HG02852 (cell line): ENCODE results near the gene ARHGAP42.
"Not testable (repeated sequence)": the region's sequence is repeated elsewhere in the genome, so short reads cannot be mapped to it uniquely, and the experiment has no call there.

Experiments
- ATAC-seq: cut with Tn5 transposase; IDR thresholded peaks from one replicate; pipeline ENCODE4 v1.9.1; 2021; ENCODE audit warnings: mild to moderate bottlenecking, moderate library complexity; ENCODE audit not compliant: unreplicated experiment

ARHGAP42 gene

DNA sequence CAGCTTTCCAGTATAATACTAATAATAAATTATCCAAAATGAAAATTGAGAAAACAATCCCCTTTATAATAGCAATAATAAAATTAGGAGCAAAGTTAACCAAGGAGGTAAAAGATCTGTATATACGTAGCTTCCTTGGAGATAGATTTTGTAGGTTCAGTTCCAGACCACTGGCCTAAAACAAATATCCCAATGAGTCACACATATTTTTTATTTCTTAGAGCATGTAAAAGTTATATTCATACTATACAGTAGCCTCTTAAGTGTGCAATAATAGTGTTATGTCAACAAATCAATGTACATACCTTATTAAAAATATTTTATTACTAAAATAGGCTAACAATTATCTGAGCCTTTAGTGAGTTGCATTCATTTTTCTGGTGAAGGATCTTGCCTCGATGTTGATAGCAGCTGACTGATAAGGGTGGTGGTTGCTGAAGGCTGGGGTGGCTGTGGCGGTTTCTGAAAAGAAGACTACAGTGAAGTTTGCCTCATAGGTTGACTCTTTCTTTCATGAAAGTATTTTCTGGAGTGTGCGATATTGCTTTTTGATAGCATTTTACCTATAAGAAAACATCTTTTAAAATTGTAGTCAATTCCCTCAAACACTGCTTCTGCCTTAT is 178.5 kb downstream of the ARHGAP42 start:
- no peak for ATAC-seq

DNA sequence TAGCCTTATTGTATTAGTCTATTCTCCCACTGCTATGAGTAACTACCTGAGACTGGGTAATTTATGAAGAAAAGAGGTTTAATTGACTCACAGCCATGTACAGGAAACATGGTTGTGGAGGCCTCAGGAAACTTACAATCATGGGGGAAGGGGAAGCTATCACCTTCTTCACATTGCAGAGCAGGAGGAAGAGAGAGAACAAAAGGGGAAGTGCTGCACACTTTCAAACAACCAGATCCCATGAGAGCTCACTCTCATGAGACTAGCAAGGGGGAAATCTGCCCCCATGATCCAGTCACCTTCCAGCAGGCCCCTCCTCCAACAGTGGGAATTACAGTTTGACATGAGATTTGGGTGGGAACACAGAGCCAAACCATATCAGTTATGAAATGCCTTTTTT is 179.4 kb downstream of the ARHGAP42 start:
- peak; percentile 39 for ATAC-seq

DNA sequence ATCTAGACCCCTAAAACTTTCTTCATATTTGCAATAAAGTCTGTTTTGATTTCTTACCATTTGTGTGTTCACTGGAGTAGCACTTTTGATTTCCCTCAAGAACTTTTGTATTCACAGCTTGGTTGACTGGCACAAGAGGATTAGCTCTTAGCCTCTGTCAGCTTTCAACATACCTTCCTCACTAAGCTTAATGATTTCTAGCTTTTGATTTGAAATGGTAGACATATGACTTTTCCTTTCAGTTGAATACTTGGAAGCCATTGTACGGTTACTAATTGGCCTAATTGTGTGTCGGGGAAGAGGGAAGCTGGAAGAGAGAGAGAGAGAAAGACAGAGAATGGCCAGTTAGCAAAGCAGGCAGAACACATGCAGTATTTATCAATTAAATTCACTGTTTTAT is 180.5 kb downstream of the ARHGAP42 start:
- ATAC-seq = no peak

DNA sequence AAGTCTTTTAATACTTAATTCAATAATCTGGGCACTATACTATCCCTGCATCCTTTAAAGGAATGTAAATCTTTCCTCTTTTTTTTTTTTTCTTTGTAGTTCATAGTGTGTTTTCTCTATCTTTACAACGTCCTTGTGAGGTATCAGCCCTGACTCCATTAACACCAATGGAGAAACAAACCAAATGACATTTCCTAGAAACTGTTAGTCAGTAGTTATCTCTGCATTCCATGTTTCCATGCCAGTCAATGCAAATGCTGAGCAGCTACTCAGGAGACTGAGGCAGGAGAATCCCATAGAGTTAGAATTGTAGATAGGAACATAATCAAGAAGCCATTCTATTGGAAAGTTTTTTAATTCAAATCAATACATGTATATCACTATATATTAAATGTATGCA is 182.2 kb downstream of the ARHGAP42 start:
- no peak for ATAC-seq

DNA sequence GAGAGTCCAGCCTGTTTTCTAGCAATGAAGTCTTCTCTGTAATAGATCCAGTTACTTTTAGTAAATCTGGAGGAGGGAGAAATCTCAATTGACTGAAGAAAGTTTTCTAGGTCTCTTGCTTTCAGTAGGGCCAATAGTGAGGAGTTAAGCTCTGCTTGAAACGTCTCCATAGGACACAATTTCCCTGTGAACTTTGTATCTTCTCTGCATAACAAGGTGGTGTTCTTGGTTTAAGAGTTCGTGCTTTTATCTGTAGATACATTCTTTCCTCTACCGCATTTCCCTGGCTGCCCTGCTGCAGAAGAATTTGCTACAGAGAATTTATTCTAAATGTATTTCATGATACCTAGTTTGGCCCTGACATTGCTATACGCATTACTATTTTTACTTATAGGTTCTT is 183.1 kb downstream of the ARHGAP42 start:
- no peak for ATAC-seq

DNA sequence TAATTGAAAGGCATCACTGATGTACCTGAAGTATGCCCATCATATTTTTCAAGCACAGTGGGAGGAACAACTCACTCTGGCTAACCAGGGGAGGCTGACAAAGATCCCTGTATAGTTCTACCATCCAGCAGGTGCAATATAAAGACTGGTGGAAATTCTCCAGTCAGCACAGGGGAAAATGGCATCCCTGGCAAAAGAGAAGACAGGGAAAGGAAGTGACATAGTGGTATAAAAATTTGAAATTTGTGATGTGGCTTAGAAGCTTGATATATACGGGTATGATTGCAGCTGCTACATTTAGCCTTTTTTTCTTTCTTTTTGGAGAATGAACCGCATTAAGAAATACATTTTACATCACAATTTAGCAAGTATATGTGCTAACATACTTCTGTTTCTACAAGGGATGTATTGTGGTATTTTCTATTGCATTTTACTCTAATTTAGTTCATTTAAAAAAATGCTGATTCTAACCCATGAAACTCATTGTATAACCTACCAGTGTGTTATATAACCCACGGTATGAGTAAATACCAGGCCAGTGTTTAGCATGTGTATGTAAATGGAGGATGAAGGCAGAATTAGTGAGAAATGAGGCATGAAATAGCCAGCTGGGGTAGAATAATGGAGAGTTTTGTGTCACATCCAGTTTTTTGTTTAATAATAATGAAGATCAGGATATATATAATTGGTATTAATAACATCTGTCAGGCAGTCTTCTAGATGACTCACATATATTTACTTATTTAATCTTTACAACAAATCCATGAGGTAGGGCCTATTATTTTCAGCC is 186.1 kb downstream of the ARHGAP42 start:
- no peak for ATAC-seq

DNA sequence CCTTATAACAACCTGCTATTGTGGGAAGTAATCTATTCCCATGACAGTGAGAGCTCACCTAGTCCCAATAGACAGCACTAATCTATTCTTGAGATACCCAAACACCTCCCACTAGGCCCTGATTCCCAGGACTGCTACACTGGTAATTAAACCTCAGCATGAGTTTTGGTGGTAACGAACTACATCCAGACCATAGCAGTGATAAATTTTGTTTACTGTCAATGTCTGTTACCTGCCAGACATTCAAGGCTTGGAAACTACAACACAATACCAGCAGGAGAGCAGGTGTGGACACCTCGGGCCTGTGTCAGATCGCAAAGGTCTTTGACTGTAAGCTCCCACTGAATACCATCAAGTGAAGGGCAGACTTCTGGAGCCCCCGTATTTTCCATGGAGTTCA is 187.1 kb downstream of the ARHGAP42 start:
- ATAC-seq = no peak

DNA sequence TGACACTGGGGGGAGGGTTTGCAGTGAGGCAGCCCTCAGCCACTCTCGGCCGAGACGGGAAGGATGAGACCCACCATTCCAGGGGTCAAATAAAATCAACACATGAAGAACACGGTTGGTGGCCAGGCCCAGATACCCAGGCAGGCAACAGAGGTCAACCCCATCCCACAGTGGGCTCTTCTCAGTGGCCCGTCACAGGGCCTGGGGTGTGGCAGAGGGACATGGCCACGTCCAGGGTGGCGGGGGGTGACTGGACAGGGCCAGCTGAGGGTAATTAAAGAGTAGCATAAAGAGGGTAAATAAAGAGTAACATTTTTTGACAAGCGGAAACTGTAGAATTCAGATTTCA is 188.4 kb downstream of the ARHGAP42 start:
- ATAC-seq = no peak

DNA sequence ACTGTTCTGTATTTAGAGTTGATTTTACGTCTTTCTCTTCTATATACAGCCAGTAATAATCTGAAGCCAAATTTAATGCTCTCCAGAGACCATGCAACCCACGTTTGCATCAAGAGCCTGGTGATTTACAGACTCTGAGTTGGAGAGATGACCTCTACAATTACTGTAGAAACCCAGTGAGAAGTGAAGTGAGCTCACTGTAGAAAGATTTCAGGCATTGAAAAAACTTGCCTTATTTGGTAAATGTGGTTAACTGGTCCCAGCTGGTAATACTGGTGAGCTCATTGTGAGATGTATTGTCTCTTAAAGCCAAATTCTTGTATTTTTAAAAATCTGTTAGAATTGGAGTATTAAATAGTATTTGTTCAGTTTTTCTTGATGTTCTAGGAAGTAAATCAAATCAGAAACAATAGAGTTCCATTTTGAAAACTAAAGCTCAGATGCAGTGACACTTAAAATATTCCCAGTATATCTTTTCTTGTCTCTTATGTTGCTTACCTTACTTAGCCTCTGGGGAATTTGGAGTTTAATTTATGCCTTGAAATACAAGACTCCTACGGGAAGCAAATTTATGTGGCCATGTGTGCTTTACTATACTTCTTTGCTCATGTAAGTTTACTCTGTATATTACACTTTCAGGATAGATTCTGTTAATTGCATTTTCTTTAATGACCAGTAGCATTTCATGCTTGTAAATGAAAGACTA is 189.9 kb downstream of the ARHGAP42 start:
- ATAC-seq = peak; percentile 91

DNA sequence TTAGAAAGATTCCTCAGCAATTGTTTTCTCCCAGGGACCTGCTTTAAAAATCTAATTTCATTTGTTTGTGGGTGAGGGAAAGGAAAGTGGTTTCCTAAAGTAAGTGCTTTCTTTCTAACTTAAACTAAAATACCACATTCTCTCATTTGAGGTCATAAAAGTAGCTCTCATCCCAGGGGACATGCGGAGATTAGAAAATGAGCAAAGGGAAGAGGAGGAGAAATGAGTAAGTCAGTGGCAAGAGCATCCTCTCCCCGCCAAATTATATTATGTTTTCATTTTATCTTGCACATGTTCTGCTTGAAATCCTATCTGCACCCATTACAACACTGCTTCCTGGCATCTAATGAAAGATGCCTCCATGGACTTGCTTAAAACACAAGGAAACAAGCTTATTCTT is 191.4 kb downstream of the ARHGAP42 start:
- no peak for ATAC-seq

DNA sequence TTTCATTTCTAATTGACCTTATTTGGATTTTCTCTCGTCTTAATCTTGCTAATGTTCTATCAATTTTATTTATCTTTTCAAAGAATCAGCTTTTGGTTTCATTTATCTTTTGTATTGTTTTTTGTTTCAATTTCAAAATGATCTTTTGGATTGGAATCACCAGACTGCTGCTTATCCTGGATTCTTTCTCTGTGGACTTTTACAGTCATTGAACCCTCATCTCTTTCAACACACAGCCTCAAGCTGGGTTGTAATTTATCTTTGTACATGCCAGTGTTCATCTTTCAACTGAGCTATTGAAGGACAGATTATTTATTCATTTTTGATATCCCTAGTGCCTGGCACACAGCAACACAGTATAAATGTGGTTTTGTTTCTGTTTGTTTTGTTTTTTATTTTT is 195.9 kb downstream of the ARHGAP42 start:
- no peak for ATAC-seq

DNA sequence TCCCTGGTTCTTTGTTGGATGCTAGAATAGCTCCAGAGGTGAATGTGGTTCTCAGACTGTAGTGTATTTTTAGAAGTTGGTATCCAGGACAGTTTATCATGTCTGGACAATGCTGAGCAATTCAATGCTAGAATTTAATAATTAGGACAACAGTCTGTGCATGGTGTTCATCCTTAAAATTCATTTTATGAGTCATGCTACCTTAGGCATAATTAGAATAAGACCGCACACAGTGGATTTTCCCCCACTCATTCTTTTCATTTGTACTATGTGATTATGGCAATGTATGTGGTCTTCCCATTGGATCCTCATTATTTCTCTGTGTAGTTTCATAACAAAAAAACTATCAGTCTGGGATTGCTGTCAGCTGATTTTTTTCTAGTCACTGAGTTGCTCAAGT is 196.7 kb downstream of the ARHGAP42 start:
- no peak for ATAC-seq

DNA sequence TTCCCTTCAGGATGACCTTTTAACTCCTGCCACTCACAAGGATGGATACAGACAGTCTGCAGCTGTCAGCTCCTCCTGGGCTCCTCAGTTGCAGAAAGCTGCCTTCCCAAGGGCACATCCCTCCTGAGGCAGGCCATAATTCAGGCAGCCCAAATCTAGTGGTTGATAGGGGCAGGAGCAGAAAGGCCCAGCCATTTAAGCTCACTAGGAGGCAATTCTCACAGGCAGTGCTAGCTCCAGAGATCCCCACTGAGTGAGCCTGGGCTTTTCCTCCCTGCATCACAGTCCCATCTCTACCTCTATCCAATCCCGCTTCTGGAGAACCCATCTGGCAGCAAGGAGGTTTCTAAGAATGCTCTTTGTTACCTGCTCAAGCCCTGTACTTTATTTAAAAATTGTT is 200.6 kb downstream of the ARHGAP42 start:
- no peak for ATAC-seq

DNA sequence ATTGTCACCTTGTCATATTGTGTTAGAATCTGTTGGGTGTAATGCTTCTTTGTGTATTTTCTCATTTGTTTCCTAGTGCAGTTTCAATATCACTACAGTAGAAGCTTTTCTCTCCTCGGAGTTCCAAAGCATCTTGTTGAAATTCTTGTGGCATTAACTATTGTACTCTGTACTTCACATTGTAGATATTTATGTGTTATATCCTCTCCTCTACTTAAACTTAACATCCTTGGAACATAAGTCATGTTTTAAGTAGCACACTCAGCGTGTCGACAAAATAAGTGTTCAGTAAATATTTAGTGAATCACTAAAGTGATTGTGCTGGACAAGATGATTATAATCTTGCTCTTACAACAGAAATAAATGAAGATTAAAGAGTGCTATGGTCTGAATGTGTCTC is 201.7 kb downstream of the ARHGAP42 start:
- ATAC-seq = no peak

DNA sequence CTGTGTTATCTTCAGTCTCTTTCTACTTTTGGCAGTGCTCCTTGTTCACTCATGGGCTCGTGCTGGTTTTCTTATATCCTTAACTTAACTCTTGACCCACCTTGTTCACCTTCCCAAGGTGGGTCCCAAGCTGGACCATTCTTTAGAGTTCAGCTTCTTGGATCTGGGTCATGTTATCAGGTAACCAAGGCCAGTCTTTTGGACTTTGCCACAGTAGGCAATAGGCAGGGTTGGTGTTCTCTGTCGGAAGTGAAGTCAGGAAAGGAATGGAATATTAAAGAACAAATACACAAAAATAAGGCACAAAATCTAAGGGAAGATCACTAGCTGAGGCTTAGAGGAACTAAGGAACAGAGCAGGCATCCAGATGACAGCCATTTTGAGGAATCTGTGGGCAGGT is 202.7 kb downstream of the ARHGAP42 start:
- ATAC-seq = no peak

DNA sequence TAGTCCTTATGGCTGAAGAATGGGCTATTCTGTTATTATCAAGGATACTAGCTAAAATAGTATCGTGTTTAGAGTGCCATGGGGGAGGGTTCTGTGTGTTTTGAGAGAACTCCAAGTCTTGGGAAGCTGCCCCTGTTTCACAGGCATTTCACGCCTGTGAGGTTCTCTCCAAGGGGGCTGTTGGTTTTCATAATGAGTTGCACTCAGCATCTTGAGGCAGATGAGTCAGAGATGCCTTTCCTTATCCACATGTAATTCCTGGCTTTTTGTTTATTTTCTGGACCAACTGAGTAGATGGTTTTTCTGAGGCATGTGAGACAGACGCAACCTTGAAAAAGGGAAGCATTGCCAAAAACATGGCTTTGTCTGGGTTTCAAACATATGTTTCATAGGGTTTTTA is 203.7 kb downstream of the ARHGAP42 start:
- no peak for ATAC-seq

DNA sequence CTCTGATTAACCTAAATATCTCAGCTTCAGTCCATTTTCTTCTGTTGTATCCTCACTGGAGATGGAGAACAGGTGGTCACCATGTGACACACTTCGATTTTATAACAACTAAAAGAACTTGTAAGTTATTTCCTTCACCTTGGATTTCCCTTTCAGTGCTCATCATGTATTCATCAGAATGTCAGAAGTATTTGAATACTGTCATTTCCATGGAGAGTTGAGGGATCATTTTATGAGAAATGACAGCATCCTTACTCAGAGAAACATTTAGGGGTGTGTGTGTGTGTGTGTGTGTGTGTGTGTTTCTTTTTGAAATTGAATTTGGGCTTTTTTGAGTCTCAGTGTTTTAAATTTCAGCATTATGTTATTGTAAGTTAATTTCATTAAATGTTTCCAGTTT is 205.8 kb downstream of the ARHGAP42 start:
- ATAC-seq = no peak

DNA sequence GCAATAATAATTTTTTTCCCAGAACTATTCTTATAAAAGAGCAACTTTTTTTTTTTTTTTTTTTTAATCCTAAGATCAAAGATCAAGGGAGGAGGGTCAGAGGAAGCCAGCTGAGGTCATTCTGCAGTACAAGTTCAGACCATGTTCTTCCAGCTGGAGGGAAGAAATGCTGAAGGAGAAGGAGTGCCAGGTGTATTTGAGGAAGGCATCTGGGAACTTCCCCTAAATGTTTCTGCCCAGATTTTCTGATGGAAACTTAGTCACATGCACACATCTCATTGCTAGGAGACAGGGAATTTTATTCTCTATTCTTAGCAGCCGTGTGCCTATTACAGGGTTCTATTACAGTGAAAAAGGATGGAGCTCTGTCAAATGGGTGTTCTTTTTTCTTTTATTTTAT is 208.4 kb downstream of the ARHGAP42 start:
- ATAC-seq = no peak

DNA sequence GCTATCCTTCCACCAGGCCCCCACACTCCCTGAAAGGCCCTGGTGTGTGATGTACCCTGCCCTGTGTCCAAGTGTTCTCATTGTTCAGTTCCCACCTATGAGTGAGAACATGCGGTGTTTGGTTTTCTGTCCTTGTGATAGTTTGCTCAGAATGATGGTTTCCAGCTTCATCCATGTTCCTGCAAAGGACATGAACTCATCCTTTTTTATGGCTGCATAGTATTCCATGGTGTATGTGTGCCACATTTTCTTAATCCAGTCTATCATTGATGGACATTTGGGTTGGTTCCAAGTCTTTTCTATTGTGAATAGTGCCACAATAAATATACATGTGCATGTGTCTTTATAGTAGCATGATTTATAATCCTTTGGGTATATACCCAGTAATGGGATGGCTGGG is 208.9 kb downstream of the ARHGAP42 start:
- ATAC-seq = not testable (repeated sequence)

DNA sequence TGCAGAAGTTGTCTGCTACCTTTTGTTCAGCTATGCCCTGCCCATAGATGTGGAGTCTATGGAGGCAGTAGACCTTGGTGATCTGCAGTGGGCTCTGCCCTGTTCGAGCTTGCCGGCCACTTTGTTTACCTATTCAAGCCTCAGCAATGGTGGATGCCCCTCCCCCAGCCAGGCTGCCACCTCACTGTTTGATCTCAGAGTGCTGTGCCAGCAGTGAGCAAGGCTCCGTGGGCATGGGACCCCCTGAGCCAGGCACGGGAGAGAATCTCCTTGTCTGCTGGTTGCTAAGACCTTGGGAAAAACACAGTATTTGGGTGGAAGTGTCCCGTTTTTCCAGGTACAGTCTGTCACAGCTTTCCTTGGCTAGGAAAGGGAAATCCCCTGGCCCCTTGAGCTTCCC is 214.4 kb downstream of the ARHGAP42 start:
- not testable (repeated sequence) for ATAC-seq

DNA sequence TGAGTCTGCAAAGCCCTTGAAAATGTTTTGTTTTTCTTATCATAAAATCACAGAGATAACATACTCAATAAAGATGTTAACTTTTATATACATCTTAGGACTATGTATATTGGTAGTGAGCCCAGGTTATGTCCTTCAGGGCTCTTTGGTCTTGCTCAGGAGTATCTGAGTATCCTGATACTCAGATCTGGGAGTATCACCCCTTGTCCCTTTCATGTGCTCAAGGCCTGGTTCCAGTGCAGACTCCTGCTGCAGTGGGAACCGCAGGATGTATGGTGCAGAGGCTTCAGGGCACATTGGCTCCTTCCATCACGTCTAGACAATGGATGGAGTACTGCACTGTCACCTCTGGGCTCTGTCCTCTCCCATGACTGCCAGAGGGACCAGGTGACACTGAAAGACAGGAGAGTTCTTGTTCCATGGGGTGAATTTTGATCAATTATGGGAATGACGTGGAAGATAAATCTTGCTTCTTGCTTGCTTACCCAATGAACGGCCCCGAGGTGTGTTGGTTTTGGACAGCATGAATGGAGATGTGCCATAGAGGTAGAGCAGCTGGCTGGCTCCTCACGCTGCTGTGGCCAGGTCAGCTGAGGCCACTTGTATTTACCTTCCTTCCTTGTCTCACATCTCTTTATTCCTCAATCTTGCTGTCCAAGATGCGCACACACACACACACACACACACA is 215.5 kb downstream of the ARHGAP42 start:
- no peak for ATAC-seq

DNA sequence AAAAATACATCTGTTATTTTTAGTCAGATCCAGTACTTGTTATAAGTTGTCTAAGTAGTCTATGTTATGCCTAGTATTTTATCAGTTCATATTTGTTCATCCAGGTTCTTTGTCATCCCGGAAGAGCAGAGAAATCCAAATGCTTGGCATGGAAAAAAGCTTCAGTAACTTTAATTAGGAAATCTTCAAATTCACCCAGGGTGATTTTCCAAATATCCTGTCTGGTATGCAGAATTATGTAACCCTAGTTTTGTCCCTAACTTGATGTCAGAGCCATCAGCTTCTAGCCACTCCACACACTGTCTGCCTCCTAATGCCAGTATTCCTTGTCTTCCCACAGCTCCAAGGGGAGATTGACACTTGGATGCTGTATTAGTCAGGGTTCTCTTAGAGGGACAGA is 216.2 kb downstream of the ARHGAP42 start:
- ATAC-seq = no peak
